HepG2 (cell line): Measurements from ENCODE around the gene GPD1.
A peak's percentile ranks its signal among the peaks of the same experiment; 100 is the strongest.

Experiments
- ASH2L ChIP-seq: fragments of 300-600, 200-600 bp; sonication (generic); IDR thresholded peaks from 2 replicates; pipeline ENCODE4 v1.7.0; 2017; ENCODE audit warnings: low read depth, mild to moderate bottlenecking, moderate library complexity, mixed read lengths, low read length; ENCODE audit not compliant: insufficient read length
- CEBPG ChIP-seq: IDR thresholded peaks from 2 replicates; pipeline ENCODE4 v1.6.1; 2016
- ELF1 ChIP-seq: sonication (generic); formaldehyde crosslinking; IDR thresholded peaks from 2 replicates; pipeline ENCODE4 v1.4.0; 2020; ENCODE audit warnings: missing genetic modification reagents
- MAFF ChIP-seq: IDR thresholded peaks from 2 replicates; pipeline ENCODE4 v1.6.1; 2011; ENCODE audit warnings: low read depth, low read length, improper control_type of control experiment
- NFE2L2 ChIP-seq: fragments of 150-350 bp; IDR thresholded peaks from 2 replicates; pipeline ENCODE4 v1.6.1; 2014; ENCODE audit warnings: low read length
- NR1H2 ChIP-seq: sonication (generic); formaldehyde crosslinking; IDR thresholded peaks from 2 replicates; pipeline ENCODE4 v1.8.1; 2022; ENCODE audit warnings: low read depth, missing genetic modification reagents, borderline replicate concordance
- SALL1 ChIP-seq: sonication (generic); formaldehyde crosslinking; IDR thresholded peaks from 2 replicates; pipeline ENCODE4 v1.8.0; 2022; ENCODE audit warnings: mild to moderate bottlenecking, missing genetic modification reagents
- SMC3 ChIP-seq: IDR thresholded peaks from 2 replicates; pipeline ENCODE4 v1.6.1; 2011; ENCODE audit warnings: low read length, improper control_type of control experiment
- STAG1 ChIP-seq: sonication (generic); formaldehyde crosslinking; IDR thresholded peaks from 2 replicates; pipeline ENCODE4 v1.4.0; 2020; ENCODE audit warnings: missing genetic modification reagents
- TF ChIP-seq, protein P1 (sequence below): sonication (generic); formaldehyde crosslinking; IDR thresholded peaks from 2 replicates; pipeline ENCODE4 v1.5.0; 2020; ENCODE audit warnings: mild to moderate bottlenecking, missing genetic modification reagents, moderate library complexity
- TF ChIP-seq, protein P2 (sequence below): sonication (generic); formaldehyde crosslinking; IDR thresholded peaks from 2 replicates; pipeline ENCODE4 v1.5.0; 2020; ENCODE audit warnings: mild to moderate bottlenecking, missing genetic modification reagents, borderline replicate concordance
- TF ChIP-seq, protein P3 (sequence below): sonication (generic); formaldehyde crosslinking; IDR thresholded peaks from 2 replicates; pipeline ENCODE4 v1.4.0; 2020; ENCODE audit warnings: missing genetic modification reagents

DNA sequence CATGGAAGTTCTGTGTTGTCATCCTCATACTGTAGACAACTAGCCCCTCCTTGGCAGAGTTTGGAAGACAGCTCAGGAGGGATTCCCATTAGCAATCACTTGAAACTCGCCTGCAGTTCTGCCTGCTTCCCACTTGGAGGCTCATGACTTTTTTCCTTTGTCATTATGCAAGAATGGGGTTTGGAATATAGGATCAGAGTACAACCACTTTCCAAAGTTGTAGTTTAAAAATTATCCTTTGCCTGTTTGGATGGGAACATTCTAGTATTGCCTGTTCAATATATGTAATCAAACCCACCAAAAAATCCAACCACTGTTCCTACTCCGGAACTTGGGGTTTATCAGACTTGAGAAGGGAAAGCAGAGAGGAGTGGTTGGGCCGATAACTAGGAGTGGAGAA lies 2.1 kb upstream of the GPD1 start:
- TF ChIP-seq, protein P1, sequence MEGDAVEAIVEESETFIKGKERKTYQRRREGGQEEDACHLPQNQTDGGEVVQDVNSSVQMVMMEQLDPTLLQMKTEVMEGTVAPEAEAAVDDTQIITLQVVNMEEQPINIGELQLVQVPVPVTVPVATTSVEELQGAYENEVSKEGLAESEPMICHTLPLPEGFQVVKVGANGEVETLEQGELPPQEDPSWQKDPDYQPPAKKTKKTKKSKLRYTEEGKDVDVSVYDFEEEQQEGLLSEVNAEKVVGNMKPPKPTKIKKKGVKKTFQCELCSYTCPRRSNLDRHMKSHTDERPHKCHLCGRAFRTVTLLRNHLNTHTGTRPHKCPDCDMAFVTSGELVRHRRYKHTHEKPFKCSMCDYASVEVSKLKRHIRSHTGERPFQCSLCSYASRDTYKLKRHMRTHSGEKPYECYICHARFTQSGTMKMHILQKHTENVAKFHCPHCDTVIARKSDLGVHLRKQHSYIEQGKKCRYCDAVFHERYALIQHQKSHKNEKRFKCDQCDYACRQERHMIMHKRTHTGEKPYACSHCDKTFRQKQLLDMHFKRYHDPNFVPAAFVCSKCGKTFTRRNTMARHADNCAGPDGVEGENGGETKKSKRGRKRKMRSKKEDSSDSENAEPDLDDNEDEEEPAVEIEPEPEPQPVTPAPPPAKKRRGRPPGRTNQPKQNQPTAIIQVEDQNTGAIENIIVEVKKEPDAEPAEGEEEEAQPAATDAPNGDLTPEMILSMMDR (CRISPR knock-in tag): peak; percentile 57
- TF ChIP-seq SALL1 (no peak), ELF1 (no peak), MAFF (no peak), ASH2L (no peak), CEBPG (CRISPR knock-in tag) (peak; percentile 80), STAG1 (peak; percentile 22; the same call in 1 of the 2 replicates), SMC3 (peak; percentile 56; the same call in 1 of the 2 replicates), NR1H2 (CRISPR knock-in tag) (no peak), NFE2L2 (no peak)
- TF ChIP-seq, protein P2, sequence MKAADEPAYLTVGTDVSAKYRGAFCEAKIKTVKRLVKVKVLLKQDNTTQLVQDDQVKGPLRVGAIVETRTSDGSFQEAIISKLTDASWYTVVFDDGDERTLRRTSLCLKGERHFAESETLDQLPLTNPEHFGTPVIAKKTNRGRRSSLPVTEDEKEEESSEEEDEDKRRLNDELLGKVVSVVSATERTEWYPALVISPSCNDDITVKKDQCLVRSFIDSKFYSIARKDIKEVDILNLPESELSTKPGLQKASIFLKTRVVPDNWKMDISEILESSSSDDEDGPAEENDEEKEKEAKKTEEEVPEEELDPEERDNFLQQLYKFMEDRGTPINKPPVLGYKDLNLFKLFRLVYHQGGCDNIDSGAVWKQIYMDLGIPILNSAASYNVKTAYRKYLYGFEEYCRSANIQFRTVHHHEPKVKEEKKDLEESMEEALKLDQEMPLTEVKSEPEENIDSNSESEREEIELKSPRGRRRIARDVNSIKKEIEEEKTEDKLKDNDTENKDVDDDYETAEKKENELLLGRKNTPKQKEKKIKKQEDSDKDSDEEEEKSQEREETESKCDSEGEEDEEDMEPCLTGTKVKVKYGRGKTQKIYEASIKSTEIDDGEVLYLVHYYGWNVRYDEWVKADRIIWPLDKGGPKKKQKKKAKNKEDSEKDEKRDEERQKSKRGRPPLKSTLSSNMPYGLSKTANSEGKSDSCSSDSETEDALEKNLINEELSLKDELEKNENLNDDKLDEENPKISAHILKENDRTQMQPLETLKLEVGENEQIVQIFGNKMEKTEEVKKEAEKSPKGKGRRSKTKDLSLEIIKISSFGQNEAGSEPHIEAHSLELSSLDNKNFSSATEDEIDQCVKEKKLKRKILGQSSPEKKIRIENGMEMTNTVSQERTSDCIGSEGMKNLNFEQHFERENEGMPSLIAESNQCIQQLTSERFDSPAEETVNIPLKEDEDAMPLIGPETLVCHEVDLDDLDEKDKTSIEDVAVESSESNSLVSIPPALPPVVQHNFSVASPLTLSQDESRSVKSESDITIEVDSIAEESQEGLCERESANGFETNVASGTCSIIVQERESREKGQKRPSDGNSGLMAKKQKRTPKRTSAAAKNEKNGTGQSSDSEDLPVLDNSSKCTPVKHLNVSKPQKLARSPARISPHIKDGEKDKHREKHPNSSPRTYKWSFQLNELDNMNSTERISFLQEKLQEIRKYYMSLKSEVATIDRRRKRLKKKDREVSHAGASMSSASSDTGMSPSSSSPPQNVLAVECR (CRISPR knock-in tag): no peak
- TF ChIP-seq, protein P3, sequence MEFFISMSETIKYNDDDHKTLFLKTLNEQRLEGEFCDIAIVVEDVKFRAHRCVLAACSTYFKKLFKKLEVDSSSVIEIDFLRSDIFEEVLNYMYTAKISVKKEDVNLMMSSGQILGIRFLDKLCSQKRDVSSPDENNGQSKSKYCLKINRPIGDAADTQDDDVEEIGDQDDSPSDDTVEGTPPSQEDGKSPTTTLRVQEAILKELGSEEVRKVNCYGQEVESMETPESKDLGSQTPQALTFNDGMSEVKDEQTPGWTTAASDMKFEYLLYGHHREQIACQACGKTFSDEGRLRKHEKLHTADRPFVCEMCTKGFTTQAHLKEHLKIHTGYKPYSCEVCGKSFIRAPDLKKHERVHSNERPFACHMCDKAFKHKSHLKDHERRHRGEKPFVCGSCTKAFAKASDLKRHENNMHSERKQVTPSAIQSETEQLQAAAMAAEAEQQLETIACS (CRISPR knock-in tag): no peak
